Measurements from ENCODE around the gene MCAT.
A peak's percentile ranks its signal among the peaks of the same experiment; 100 is the strongest.
"Not testable (repeated sequence)": the region's sequence is repeated elsewhere in the genome, so short reads cannot be mapped to it uniquely, and the experiment has no call there.

Gene MCAT

DNA sequence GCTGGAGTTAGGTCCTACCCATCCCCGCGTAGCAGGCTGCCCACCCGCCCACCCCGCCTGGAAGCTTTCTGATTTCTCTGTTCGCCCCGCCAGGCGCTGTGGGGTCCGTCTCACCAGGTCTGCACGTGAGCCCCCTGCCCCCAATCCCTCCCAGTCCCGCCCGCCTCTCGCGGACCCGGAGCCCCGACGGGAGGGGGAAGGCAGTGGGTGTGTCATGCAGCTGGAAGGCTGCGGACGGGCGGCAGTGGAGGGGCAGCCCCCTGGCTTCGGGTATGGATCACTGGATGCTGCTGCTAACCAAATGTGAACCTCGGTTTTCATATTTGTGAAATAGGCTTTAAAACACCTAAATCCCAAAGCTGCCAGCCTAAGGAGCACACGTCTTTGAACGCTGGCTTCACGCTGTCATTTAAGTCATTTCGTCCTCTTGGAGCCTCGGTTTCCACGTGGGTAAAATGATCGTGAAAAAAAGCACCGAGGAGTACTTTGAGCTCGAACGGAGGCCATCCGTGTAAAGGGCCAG lies 33.2 kb downstream of the MCAT start:
- TF ChIP-seq, protein P1, sequence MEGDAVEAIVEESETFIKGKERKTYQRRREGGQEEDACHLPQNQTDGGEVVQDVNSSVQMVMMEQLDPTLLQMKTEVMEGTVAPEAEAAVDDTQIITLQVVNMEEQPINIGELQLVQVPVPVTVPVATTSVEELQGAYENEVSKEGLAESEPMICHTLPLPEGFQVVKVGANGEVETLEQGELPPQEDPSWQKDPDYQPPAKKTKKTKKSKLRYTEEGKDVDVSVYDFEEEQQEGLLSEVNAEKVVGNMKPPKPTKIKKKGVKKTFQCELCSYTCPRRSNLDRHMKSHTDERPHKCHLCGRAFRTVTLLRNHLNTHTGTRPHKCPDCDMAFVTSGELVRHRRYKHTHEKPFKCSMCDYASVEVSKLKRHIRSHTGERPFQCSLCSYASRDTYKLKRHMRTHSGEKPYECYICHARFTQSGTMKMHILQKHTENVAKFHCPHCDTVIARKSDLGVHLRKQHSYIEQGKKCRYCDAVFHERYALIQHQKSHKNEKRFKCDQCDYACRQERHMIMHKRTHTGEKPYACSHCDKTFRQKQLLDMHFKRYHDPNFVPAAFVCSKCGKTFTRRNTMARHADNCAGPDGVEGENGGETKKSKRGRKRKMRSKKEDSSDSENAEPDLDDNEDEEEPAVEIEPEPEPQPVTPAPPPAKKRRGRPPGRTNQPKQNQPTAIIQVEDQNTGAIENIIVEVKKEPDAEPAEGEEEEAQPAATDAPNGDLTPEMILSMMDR (conservative IDR thresholded peaks at IDR 0.05; ENCODE audit: low read length), result no peak
- H3K4me3 ChIP-seq (ENCODE audit: low read length), result peak overlapping the region; percentile 45
- no peak for DNase-seq (ENCODE audit: low read depth)

DNA sequence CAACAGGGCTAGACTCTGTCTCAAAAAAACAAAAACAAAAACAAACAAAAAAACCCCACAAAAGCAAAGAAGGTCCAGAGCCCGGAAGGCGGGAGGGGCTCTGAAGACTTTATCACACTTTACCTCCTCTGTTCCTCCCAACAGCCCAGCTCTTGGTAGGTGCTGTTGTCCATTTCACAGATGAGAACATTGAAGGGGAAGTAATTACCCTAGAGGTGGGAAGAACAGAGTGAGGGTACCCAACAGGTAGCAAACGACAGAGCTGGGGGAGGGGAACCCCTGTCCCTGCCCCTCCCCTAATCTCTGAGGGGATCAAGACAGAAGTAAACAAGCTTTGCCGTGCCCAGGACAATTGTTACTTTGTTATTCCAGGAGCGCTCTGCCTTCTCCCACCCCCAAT lies 33.7 kb downstream of the MCAT start:
- H3K4me3 ChIP-seq (ENCODE audit: low read length), result no peak overlapping the region
- TF ChIP-seq, protein P1 (conservative IDR thresholded peaks at IDR 0.05; ENCODE audit: low read length), result no peak

DNA sequence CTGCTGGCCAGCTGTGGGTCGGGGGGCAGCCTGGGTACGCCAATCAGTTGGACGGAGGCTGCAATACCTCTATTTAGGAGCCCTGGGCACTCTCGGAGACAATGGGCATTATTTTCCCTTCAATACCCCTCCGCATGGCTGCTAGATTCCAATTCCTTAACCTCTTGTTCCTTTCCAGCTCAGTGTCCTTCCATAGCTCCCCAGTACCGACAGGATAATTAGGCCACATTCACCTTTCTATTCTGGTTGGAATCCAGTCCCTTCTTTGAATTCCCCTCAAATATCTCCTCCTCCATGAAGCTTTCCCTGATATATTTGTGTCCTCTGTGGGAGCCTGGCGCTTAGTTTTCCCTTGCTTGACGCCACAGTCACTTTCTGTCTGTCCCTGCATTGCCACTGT lies 36.9 kb downstream of the MCAT start:
- no peak overlapping the region for H3K4me3 ChIP-seq (ENCODE audit: low read length)
- TF ChIP-seq, protein P1 (conservative IDR thresholded peaks at IDR 0.05; ENCODE audit: low read length), result no peak

More for the DNA sequence above, 33.7 kb downstream of the MCAT start:
- no peak for DNase-seq (ENCODE audit: low read depth)

DNA sequence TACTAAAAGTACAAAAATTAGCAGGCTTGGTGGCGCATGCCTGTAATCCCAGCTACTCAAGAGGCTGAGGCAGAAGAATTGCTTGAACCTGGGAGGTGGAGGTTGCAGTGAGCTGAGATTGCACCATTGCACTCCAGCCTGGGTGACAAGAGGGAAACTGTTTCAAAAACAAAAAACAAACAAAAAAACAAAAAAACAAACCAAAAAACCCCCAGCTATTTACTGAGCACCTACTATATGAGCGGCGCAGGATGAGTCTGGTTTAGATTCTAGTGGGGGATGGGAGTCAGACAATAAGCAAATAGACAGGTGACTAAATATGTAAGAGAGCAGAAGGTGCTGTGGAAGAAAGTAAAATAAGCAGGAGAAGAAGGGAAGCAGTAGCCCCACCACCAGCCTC lies 38.2 kb downstream of the MCAT start:
- not testable (repeated sequence) for H3K4me3 ChIP-seq (ENCODE audit: low read length); DNase-seq (ENCODE audit: low read depth)

More for the DNA sequence above, 36.9 kb downstream of the MCAT start:
- no peak for DNase-seq (ENCODE audit: low read depth)

DNA sequence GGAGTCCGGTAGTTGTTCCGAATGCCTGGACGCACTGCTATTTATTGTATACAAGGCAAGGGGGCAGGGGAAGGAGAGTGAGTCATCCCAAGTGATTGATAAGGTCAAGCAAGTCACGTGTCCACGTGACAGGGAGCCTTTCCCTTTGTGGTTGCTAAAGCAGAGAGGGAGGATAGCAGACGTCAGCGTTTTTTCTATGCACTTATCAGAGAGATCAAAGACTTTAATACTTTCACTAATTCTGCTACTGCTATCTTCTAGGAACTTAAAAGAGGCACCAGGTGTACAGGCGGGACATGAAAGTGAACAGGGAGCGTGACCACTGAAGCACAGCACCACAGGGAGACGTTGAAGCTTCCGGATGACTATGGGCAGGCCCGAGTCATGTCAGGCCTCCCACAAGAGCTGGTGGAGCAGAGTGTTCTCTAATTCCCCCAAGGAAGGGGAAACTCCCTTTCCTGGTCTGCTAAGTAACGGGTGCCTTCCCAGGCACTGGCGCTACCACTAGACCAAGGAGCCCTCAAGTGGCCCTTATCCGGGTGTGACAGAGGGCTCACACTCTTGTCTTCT lies 39.1 kb downstream of the MCAT start:
- DNase-seq (ENCODE audit: low read depth); H3K4me3 ChIP-seq (ENCODE audit: low read length): not testable (repeated sequence)

DNA sequence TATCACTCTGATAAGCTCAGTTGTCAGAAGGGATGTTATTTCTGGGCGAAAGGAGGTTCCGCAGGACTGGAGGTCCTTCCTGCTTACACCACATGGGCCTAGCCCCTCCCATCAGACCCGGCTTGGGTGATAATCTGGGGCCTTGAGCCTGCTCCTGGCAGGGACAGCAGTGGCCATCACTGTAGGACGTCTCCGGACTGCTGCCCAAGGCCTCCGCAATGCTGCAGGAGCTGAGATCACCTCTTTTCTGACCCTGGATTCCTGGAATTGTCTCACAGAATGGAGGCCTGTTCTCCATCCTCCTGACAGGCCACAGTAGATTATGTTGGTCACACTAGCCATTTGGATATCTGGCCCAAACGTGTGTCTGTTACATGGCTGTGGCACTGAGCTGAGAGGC lies 41.9 kb downstream of the MCAT start:
- DNase-seq (ENCODE audit: low read depth), result no peak
- TF ChIP-seq, protein P1 (conservative IDR thresholded peaks at IDR 0.05; ENCODE audit: low read length), result no peak
- no peak overlapping the region for H3K4me3 ChIP-seq (ENCODE audit: low read length)

DNA sequence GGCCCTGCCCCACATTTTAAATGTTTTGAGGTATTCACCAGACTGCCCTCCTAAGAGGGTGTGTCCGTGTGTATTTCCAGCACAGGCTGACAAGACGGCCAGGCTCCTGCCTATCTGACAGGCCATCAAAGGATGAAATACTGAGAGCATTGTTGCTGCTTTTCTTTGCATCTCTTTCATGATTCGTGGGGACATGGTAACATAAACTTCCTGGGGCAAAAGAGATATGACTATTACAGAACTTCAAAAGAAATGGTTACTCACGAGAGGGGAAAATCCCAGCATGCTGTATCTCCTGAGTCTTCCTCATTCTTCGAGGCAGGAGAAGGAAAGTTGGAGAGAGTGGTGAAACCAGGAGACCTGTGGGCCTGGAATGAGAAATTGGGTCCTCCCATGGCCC lies 43.0 kb downstream of the MCAT start:
- no peak overlapping the region for H3K4me3 ChIP-seq (ENCODE audit: low read length)
- TF ChIP-seq, protein P1 (conservative IDR thresholded peaks at IDR 0.05; ENCODE audit: low read length), result no peak
- no peak for DNase-seq (ENCODE audit: low read depth)

DNA sequence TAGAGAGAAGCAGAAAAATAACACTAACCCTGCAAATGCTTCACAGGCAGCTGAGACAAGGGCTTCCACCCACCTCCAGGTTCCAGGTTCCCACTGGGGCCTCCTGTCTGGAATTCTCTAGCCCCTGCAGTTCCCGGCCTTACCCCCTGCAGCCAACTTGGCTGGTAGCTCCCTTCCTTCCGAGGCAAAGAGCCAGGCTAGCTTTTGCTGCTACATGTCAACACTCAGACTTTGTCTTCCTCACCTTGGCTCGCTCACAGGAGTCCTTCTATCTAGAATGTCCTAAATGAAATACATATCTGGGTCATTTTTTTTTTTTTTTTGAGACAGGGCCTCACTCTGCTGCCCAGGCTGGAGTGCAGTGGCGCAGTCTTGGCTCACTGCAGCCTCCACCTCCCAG lies 44.1 kb downstream of the MCAT start:
- no peak for DNase-seq (ENCODE audit: low read depth)
- TF ChIP-seq, protein P1 (conservative IDR thresholded peaks at IDR 0.05; ENCODE audit: low read length), result no peak
- H3K4me3 ChIP-seq (ENCODE audit: low read length), result no peak overlapping the region
